CD1c-positive myeloid dendritic cell (primary cell): ENCODE measurements around the gene CRACR2A.
A peak's percentile ranks its signal among the peaks of the same experiment; 100 is the strongest.

ENCODE experiments used
- DNase-seq: peaks from one replicate; pipeline ENCODE4 v3.0.0-alpha.2; 2016; ENCODE audit errors: extremely low spot score

CRACR2A gene

GRCh38 chr12:3753544-3754284 is 805 bp upstream of the CRACR2A start:
- DNase-seq, result peak; percentile 56

DNA sequence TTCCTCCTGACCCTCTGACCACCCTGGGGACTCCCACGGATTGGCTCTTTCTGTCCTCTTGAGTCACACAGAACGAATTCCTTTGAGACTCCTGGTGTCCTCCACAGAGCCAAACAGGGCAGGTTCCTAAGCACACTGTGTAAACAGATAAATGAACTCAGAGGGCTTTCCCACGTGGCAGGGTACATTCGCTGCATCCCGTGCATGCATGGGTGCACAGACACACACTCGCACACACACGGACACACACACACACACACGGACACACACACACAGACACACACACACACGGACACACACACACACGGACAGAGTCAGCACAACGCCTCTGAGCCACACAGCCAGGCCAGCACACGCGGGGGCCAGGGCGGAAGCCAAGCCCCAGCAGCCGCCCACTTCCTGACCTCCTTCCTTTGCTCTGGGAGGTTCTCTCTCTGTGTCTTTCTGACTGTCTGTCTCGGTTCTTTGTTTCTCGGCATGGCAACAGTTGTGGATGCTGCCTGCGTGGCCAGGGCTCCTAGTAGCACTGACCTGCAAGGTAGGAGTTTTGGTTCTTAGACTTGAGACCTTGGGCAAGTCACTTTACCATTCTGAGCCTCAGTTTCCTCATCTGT is 706 bp downstream of the CRACR2A start:
- peak; percentile 80 for DNase-seq

DNA sequence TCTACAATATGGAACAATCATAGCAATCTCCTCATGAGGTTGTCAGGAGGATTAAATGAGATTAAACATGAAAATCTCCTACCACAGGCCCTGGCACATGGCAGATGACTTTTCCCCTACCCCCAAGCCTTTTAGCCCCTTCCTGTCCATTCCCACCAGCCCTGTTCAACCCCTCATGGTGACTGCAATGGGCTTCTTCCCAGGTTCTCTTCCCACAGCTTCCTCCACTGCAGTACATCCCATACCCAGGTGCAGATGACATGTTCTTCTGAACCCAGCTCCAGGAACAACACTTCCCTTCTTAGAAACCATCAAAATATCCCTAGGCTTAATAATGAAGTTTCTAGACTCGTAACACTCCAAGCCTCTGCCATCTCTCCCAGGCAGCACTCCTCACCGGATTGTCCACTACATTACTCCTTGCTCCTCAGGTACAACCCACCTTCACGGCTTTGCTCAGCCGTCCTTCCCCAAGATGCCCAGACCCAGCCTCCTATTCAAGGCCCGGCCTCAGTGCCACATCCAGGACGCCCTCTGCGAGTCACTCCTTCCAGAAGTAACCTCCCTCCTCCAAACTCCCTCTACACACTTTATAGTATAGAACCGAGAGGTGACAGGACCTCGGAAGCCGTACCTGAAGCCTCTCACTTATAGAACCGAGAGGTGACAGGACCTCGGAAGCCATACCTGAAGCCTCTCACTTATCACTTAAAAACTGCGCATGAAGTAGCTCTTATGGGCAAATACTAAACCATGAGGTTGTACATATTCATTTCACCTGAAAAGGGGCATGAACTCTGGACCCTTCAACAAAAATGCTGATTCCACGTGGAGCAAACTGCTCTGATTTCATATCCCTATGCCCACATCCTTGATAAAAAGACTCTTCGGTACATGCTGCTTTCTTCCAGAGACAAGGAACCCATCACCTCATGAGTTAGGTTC is 1.5 kb downstream of the CRACR2A start:
- no peak for DNase-seq

- no peak for DNase-seq
These were observed 2.3 kb downstream of the CRACR2A start for GRCh38 chr12:3750616-3751015.

DNA sequence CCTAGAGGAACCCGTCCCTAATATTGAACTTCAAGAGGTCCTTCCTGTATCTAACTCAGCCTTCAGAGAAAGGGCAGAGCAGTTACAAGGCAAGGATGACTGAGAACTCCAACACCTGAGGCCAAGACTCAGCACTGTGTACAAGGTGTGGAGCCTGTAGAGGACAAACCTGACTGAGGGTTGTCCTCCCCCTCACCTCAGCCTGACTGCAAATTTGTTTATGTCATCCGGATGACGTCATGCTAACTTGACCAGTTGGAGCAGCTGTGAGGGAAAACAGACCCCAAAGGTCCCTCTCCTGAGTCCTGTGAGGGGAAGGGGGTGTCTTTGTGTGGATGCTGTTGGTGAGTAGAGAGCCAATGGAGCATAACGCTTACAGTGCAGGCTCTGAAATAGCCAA is 4.3 kb downstream of the CRACR2A start:
- no peak for DNase-seq

GRCh38 chr12:3747976-3748619 is 4.8 kb downstream of the CRACR2A start:
- no peak for DNase-seq

DNA sequence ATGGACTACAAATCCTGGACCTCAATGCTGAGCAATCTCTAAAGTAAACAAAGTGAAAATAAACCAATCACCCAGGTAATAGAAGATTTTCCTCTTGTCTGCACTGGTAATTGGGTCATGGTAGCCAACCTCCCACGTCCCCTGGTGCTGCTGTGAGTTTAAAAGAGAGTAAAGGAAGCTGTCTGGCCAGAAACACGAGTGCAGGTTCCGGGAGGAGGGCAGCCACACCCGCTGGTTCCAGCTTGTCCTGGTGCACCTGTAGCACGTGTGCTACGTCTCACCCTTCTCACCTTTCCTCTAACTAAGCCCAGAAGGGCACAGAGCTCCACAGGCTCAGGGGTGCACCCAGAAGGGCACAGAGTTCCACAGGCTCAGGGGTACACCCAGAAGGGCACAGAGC is 5.4 kb downstream of the CRACR2A start:
- no peak for DNase-seq

DNA sequence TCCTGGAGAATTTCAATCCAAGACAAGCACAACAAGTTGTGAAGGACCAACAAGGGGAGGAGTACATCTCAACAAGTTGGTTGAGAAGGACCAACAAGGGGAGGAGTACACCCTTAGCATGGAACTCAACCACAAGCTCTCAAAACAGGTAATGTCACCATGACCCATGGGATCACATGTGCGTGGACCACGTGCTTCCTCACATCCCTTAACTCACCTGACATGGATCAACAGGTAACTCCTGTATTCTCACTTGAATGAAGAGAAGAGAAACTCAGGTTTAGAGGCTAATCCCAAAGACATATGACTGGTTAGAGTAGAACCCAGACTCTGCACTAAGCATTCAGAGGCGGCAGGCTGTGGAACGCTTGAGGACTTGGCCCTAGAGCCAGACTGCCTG is 6.2 kb downstream of the CRACR2A start:
- DNase-seq, result no peak

- DNase-seq, result no peak
These were observed 7.8 kb downstream of the CRACR2A start for GRCh38 chr12:3745152-3745551.

DNA sequence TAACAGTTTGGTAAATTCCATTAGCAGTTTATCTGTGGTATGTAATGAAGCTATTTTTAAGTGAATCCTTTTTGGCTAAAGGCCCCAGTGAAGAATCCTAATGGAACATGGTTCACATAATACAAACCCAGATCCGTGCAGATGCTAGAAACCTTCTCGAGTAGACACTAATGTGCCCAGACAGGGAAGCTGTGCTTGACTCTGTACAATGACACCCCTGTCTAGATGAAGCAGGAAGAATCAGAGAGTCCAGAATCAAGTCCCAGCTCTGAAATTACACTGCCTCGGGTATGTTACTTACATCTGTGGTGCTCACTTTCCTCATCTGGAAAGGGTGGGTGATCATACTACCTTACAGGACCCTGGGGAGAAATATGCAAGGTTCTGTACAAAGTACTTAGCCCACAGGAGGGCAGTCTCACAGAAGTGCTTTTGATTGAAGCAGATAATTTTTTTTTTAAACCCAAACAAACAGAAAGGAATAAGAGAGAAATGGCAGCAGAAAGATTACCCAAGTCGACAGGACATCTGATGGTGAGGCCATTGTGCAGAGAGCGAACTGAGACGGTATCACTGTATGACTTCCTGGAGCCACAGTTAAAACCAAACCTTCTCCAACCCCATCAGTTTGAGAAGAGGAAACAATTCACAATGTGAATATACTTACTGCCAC is 8.5 kb downstream of the CRACR2A start:
- no peak for DNase-seq

DNA sequence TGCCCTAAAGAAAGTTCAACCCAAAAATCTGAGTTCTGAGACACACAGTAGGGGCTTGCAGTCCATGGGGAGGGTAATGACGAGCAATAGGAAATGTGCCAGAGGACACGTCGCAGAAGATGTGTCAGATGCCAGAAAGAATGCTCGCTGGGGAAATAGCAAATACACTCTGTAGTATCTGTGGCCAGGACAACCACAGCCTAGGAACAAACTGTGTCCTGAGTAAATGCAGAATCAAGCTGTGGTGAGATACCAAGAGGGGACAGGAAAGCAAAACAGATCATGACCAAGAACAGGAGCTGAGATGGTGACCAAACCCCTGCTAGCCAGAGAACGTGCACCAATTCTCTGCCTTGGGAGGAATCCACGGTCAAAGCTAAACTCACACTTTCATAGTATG is 9.1 kb downstream of the CRACR2A start:
- no peak for DNase-seq

GRCh38 chr12:3741882-3742672 is 10.8 kb downstream of the CRACR2A start:
- no peak for DNase-seq

GRCh38 chr12:3740480-3741231 is 12.3 kb downstream of the CRACR2A start:
- DNase-seq, result no peak

DNA sequence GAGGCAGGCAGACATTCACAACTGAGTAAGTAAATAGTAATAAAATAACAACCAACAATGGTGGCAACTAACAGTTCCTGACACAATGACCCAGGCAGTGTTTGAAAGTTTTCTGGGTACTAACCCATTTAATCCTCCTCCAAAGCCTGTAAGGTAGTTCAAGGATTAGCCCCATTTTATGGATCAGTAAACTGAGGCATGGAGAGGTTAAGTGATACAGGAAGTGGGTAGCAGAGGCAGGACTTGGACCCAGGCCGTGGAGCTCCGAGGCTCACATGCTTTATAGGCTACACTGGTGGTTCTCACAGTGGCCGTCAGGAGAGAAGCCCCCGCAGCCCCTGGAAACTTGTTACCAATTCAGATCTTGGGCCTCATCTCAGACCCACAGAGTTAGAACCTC is 17.5 kb downstream of the CRACR2A start:
- DNase-seq, result no peak

DNA sequence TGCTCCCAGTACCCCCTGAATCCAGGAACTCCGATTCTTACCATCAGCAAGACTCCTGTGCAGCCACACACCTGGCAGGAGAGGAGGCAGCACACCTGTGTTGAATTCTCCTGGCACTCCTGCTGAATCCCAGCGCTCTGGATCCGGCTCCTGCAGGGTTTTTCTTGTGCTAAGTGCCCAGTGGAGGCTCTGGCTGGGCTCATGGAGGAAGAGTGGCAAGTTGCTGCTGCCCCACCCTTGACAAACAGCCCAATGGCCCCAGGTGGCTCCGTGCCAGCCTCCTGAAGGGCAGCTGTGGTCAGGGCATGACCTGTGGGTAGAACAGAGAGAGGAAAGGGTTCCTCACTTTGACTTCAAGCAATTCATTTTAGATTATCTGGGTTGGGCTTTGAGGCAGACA is 20.0 kb downstream of the CRACR2A start:
- no peak for DNase-seq

- DNase-seq, result no peak
These were observed 22.8 kb downstream of the CRACR2A start for GRCh38 chr12:3730111-3730510.

- peak; percentile 64 for DNase-seq
These were observed 24.2 kb downstream of the CRACR2A start for GRCh38 chr12:3728686-3729085.

GRCh38 chr12:3727877-3728632 is 24.9 kb downstream of the CRACR2A start:
- DNase-seq, result peak; percentile 35

DNA sequence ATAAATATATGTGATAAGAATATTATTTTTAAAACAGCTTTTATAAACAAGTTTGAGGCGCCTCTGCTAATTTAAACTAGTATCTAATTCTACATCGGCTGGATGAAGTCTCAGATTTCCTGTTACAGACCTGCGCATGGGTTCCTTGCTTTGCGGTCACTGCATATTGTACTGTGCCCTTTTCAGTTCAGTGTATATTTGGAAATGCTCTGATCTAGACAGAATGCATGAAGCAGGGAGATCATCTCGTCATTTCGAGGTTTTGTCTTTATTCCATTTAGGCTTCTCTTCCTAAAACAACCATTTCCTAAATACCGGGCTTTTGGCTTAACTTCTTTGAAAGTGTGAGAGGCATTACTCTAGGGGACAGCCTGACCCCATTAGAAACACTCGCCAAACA is 25.6 kb downstream of the CRACR2A start:
- DNase-seq, result no peak
